GM12878 (cell line): ENCODE data around the gene OLIG2.

Experiments used
- BHLHE40 ChIP-seq, 2 experiments: fragments of 450-650 bp in 1 of 2; IDR thresholded peaks; 2 replicates each; pipeline ENCODE4 v1.6.1; 2011 to 2017; ENCODE audit warnings: low read depth in 2 of 2, borderline replicate concordance in 1 of 2, improper control_type of control experiment in 1 of 2, low read length in 1 of 2, mild to moderate bottlenecking in 1 of 2
- EZH2 ChIP-seq: IDR thresholded peaks from 2 replicates; pipeline ENCODE4 v1.6.1; 2012; ENCODE audit warnings: low read depth, mild to moderate bottlenecking, control low read depth, inconsistent platforms, low read length, borderline replicate concordance; ENCODE audit not compliant: control insufficient read depth
- POLR2A ChIP-seq: IDR thresholded peaks from 2 replicates; pipeline ENCODE4 v1.6.1; 2011; ENCODE audit warnings: low read depth, mild to moderate bottlenecking, low read length
- POLR2AphosphoS5 ChIP-seq: IDR thresholded peaks from 2 replicates; pipeline ENCODE4 v1.6.1; 2011; ENCODE audit warnings: mild to moderate bottlenecking, low read length, inconsistent platforms
- RCOR1 ChIP-seq: conservative IDR thresholded peaks from 2 replicates; pipeline ENCODE4 v1.6.1; 2012; ENCODE audit warnings: low read depth, low read length, improper control_type of control experiment
- TCF7 ChIP-seq: IDR thresholded peaks from 2 replicates; pipeline ENCODE4 v1.6.1; 2014; ENCODE audit warnings: antibody characterized with exemption, borderline replicate concordance
- TF ChIP-seq, protein P1 (sequence below), 3 experiments: IDR thresholded peaks in 2 of 3; conservative IDR thresholded peaks in 1 of 3; 2 replicates each; pipeline ENCODE4 v1.5.1; 2011; ENCODE audit warnings: low read depth in 3 of 3, low read length in 3 of 3, mild to moderate bottlenecking in 3 of 3, control low read depth in 2 of 3, moderate library complexity in 2 of 3, inconsistent platforms in 1 of 3, mixed read lengths in 1 of 3; ENCODE audit not compliant: control insufficient read depth in 2 of 3, insufficient read depth in 1 of 3; ENCODE audit errors: extremely low read depth in 1 of 3
- TF ChIP-seq, protein P2 (sequence below): fragments of 450-650 bp; IDR thresholded peaks from 2 replicates; pipeline ENCODE4 v1.6.1; 2018; ENCODE audit warnings: mild to moderate bottlenecking, low read depth, moderate library complexity; ENCODE audit not compliant: partially characterized antibody

DNA sequence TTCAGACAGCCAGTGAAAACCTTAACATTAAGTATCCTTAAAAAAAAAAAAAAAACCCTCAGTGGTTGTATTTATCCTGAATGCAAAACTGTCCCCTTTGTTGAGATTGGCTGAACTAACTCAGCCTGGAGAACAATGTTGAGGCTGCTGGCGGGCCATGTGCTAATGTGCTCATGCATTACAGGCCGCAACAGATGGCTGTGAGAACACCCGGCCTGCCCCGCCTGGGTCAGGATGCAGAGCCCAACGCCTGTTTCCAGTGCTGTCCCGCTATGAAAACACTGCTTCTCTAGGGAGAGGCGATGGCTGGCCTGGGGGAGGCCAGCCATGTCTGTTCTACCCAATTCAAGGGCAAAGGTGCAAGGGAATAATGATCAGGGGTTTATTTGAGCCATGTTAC lies 13.8 kb downstream of the OLIG2 start:
- TF ChIP-seq, protein P1, sequence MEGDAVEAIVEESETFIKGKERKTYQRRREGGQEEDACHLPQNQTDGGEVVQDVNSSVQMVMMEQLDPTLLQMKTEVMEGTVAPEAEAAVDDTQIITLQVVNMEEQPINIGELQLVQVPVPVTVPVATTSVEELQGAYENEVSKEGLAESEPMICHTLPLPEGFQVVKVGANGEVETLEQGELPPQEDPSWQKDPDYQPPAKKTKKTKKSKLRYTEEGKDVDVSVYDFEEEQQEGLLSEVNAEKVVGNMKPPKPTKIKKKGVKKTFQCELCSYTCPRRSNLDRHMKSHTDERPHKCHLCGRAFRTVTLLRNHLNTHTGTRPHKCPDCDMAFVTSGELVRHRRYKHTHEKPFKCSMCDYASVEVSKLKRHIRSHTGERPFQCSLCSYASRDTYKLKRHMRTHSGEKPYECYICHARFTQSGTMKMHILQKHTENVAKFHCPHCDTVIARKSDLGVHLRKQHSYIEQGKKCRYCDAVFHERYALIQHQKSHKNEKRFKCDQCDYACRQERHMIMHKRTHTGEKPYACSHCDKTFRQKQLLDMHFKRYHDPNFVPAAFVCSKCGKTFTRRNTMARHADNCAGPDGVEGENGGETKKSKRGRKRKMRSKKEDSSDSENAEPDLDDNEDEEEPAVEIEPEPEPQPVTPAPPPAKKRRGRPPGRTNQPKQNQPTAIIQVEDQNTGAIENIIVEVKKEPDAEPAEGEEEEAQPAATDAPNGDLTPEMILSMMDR (IDR thresholded peaks at IDR 0.05 in 2 of 3, conservative IDR thresholded peaks at IDR 0.05 in 1 of 3; ENCODE audit: control insufficient read depth in 2 of 3, extremely low read depth in 1 of 3, insufficient read depth in 1 of 3, low read depth in 3 of 3, low read length in 3 of 3): no peak
- TF ChIP-seq, protein P2, sequence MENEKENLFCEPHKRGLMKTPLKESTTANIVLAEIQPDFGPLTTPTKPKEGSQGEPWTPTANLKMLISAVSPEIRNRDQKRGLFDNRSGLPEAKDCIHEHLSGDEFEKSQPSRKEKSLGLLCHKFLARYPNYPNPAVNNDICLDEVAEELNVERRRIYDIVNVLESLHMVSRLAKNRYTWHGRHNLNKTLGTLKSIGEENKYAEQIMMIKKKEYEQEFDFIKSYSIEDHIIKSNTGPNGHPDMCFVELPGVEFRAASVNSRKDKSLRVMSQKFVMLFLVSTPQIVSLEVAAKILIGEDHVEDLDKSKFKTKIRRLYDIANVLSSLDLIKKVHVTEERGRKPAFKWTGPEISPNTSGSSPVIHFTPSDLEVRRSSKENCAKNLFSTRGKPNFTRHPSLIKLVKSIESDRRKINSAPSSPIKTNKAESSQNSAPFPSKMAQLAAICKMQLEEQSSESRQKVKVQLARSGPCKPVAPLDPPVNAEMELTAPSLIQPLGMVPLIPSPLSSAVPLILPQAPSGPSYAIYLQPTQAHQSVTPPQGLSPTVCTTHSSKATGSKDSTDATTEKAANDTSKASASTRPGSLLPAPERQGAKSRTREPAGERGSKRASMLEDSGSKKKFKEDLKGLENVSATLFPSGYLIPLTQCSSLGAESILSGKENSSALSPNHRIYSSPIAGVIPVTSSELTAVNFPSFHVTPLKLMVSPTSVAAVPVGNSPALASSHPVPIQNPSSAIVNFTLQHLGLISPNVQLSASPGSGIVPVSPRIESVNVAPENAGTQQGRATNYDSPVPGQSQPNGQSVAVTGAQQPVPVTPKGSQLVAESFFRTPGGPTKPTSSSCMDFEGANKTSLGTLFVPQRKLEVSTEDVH: no peak
- no peak for TF ChIP-seq BHLHE40 (IDR thresholded peaks at IDR 0.05; ENCODE audit: borderline replicate concordance in 1 of 2, low read depth in 2 of 2, low read length in 1 of 2)
- TF ChIP-seq POLR2AphosphoS5: no peak
- TF ChIP-seq POLR2A: no peak
- TF ChIP-seq TCF7: no peak
- no peak for TF ChIP-seq RCOR1
- no peak for TF ChIP-seq EZH2
